NCI-H1092 (cell line): ENCODE data around the gene ROPN1.
"Not testable (repeated sequence)": the region's sequence is repeated elsewhere in the genome, so short reads cannot be mapped to it uniquely, and the experiment has no call there.

Experiments
- DNase-seq: peaks from one replicate; lab custom pipeline; 2025; lab: John Stamatoyannopoulos, UW

ROPN1 gene

GRCh38 chr3:123997543-123997942, 5.6 kb upstream of the ROPN1 start:
- DNase-seq = no peak

GRCh38 chr3:123993818-123994217, 1.9 kb upstream of the ROPN1 start:
- DNase-seq = no peak

- no peak for DNase-seq
Observed at GRCh38 chr3:123986427-123986826, 5.5 kb downstream of the ROPN1 start.

GRCh38 chr3:123984957-123985356, 7.0 kb downstream of the ROPN1 start:
- DNase-seq = no peak

- DNase-seq = no peak
Observed at GRCh38 chr3:123984350-123984749, 7.6 kb downstream of the ROPN1 start.

- DNase-seq = not testable (repeated sequence)
Observed at GRCh38 chr3:123981317-123981716, 10.6 kb downstream of the ROPN1 start.

GRCh38 chr3:123980539-123980938, 11.4 kb downstream of the ROPN1 start:
- DNase-seq = no peak

GRCh38 chr3:123979525-123980501, 12.1 kb downstream of the ROPN1 start:
- DNase-seq = peak; percentile 2

- DNase-seq = not testable (repeated sequence)
Observed at GRCh38 chr3:123976904-123977303, 15.0 kb downstream of the ROPN1 start.

GRCh38 chr3:123976181-123976898, 15.6 kb downstream of the ROPN1 start:
- DNase-seq = not testable (repeated sequence)

GRCh38 chr3:123975030-123975429, 16.9 kb downstream of the ROPN1 start:
- not testable (repeated sequence) for DNase-seq

GRCh38 chr3:123971406-123971805, 20.5 kb downstream of the ROPN1 start:
- no peak for DNase-seq

- DNase-seq = not testable (repeated sequence)
Observed at GRCh38 chr3:123967260-123967659, 24.7 kb downstream of the ROPN1 start.

GRCh38 chr3:123966799-123967198, 25.1 kb downstream of the ROPN1 start:
- not testable (repeated sequence) for DNase-seq

GRCh38 chr3:123964793-123965192, 27.1 kb downstream of the ROPN1 start:
- DNase-seq = not testable (repeated sequence)

GRCh38 chr3:123961508-123961856, 30.4 kb downstream of the ROPN1 start:
- no peak for DNase-seq

GRCh38 chr3:123960781-123961507, 31.0 kb downstream of the ROPN1 start, which contains the start of gene CCDC14:
TSS of gene CCDC14 (minus strand) at chr3:123961229. CDS start at chr3:123961173, 56 bp downstream.
- peak; percentile 98 for DNase-seq

- no peak for DNase-seq
Observed at GRCh38 chr3:123953735-123954134, 38.2 kb downstream of the ROPN1 start.

- no peak for DNase-seq
Observed at GRCh38 chr3:123952844-123953520, 38.9 kb downstream of the ROPN1 start.

GRCh38 chr3:123951522-123952447, 40.1 kb downstream of the ROPN1 start:
- DNase-seq = peak; percentile 7
